RWPE1 (cell line): Measurements from ENCODE around the gene AKAP13.
"Not testable (repeated sequence)": the region's sequence is repeated elsewhere in the genome, so short reads cannot be mapped to it uniquely, and the experiment has no call there.

ENCODE experiments used
- CTCF ChIA-PET: fragments of 350-600 bp; sonication (Branson Sonifier 250); formaldehyde crosslinking; extraction: SDS; loops from one replicate; lab custom pipeline; 2021; lab: Yijun Ruan, JAX
- POLR2A ChIA-PET: fragments of 400-600 bp; formaldehyde crosslinking; extraction: SDS; loops from one replicate; lab custom pipeline; 2020; ENCODE audit warnings: antibody characterized with exemption; ENCODE audit not compliant: low non-redundant PET; lab: Yijun Ruan, JAX
- DNase-seq: peaks from one replicate; pipeline ENCODE4 v3.0.0; 2012; ENCODE audit warnings: low spot score
- H3K27ac ChIP-seq: fragments of 450-650 bp; 2 replicates; pipeline ENCODE4 v1.5.1; 2017
- TF ChIP-seq, protein P1 (sequence below): fragments of 450-650 bp; conservative IDR thresholded peaks from 2 replicates; pipeline ENCODE4 v1.5.1; 2017; ENCODE audit warnings: low read depth, mild to moderate bottlenecking

The AKAP13 gene

DNA sequence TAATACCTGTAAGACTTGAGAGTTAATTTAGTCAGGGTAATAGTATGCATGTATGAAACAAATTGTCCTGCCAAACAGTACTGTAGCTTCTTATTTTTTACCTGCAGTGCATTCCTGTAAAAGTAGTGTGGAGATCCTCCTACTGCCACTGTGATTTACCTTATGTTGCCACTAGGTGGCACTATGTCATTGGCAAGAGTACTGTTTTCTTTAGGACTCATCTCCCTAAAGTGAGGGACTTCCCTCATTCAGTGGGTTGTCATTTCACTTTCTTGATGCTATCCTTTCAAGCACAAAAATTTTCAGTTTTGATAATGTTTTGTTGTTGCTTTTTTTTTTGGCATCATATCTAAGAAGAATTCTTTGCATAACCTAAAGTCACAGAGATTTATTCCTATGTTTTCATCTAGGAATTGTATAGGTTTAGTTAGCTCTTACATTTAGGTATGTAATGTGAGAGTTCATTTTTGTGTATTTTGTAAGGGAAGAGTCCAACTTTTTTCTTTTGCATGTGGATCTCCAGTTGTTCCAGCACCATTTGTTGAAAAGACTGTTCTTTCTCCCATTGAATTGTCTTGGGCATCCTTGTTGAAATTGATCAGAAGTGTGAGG, 105.7 kb downstream of the AKAP13 start:
- CTCF ChIA-PET: interaction anchor here (0.6 to 1.5 kb wide), 4 partner anchors 15 to 410 kb away, joined by 3 to 10 read pairs (median 4); no protein-coding TSS in a partner anchor

DNA sequence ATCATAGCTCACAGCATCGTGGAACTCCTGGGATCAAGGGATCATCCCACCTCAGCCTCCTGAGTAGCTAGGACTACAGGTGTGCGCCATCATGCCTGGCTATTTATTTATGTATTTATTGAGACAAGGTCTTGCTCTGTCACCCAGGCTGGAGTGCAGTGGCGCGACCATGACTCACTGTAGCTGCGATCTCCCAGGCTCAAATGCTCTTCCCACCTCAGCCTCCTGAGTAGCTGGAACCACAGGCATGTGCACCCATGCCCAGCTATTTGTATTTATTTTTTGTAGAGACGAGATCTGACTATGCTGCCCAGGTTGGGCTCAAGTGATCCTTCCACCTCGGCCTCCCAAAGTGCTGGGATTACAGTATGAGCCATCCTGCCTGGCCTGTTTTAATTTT, 107.4 kb downstream of the AKAP13 start:
- POLR2A ChIA-PET, DNase-seq: not testable (repeated sequence)
- CTCF ChIA-PET: interaction anchor here (1.5 kb wide), 1 partner anchor 17 kb away, joined by 10 read pairs; no protein-coding TSS in a partner anchor

More for the DNA sequence above, 105.7 kb downstream of the AKAP13 start:
- TF ChIP-seq, protein P1, sequence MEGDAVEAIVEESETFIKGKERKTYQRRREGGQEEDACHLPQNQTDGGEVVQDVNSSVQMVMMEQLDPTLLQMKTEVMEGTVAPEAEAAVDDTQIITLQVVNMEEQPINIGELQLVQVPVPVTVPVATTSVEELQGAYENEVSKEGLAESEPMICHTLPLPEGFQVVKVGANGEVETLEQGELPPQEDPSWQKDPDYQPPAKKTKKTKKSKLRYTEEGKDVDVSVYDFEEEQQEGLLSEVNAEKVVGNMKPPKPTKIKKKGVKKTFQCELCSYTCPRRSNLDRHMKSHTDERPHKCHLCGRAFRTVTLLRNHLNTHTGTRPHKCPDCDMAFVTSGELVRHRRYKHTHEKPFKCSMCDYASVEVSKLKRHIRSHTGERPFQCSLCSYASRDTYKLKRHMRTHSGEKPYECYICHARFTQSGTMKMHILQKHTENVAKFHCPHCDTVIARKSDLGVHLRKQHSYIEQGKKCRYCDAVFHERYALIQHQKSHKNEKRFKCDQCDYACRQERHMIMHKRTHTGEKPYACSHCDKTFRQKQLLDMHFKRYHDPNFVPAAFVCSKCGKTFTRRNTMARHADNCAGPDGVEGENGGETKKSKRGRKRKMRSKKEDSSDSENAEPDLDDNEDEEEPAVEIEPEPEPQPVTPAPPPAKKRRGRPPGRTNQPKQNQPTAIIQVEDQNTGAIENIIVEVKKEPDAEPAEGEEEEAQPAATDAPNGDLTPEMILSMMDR: peak; percentile 95
- H3K27ac ChIP-seq: no peak overlapping the region
- DNase-seq: peak; percentile 73
- POLR2A ChIA-PET: no interaction called here

DNA sequence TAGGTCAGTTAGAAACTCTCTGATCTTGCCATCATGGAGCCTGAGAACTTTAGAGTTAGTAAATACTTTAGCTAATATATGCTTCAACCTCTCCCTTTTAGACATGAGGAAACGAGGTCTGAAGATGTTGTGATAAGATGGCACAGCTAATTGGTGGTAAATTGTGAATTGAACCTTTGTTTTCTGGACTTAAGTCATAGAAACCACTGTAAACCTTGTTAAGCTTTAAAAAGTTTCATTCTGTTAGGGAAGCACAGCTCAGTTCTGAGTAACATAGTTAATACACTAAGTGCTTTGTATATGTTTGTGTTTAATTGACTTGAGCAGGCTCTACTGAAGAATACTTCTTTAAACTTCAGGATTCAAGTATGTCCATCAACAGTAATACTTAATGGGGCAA, 108.6 kb downstream of the AKAP13 start:
- ChIA-PET CTCF (interaction anchor here (1.2 kb wide), 1 partner anchor 16 kb away, joined by 6 read pairs; no protein-coding TSS in a partner anchor), POLR2A (no interaction called here)
- H3K27ac ChIP-seq: no peak overlapping the region
- TF ChIP-seq, protein P1: no peak
- no peak for DNase-seq

More for the DNA sequence above, 107.4 kb downstream of the AKAP13 start:
- not testable (repeated sequence) for H3K27ac ChIP-seq

DNA sequence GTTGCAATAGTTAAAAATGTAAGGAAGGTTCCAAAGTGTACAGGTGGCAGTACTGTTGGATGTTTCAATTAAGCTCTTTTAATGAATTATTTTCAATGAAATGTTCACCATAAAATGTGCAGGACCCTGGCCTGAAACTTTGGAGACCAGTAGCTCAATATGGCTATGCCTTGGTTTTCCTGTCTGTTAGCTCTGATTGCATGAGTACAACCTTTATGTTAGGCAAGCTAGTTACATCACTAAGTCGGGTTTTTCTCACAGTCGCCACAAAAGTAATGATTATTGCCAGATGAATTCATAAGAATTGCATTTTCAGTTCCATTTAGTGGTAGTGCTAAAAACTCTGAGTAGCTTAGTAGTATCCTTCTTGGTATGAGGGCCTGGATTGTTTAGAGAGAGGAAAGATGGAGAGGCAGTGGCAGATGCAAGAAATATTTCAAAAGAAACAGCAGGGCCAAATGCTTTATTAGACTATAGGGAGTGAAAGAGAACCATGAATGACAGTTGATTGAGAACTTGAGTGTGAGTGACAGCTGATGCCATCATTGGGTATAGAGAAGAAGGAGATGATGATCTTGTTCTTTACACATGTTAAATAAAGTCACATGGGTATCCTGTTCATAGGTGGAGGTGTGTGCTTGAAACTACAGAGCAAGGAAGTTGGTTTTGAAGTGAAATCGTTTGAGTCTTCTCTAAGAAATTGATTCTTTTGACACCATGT, 109.5 kb downstream of the AKAP13 start:
- ChIA-PET CTCF (interaction anchor here (0.5 to 1.2 kb wide), 2 partner anchors 15 to 18 kb away, joined by 4 to 6 read pairs; no protein-coding TSS in a partner anchor), POLR2A (no interaction called here)
- TF ChIP-seq, protein P1: no peak
- no peak overlapping the region for H3K27ac ChIP-seq
- DNase-seq: no peak

DNA sequence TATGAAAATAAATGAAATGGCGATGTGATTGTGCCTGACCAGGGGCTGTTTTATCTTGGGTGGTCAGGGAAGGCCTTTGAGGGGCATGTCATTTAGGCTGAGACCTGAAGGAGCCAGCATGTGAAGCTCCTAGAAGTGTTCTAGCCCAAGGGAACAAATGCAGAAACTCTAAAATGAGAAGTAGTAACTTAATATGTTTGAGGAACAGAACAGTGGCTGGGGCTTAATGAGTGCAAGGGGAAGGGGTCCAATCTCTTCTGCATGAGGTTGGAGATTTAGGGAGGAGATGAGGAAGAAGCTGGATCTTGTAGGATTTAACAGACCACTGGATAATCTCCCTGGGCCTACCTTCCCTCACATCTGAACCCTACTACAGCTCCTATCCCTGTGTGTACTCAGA, 110.5 kb downstream of the AKAP13 start:
- CTCF ChIA-PET: interaction anchor here (0.5 kb wide), 1 partner anchor 18 kb away, joined by 4 read pairs; no protein-coding TSS in a partner anchor
- TF ChIP-seq, protein P1: no peak
- no peak overlapping the region for H3K27ac ChIP-seq
- DNase-seq: no peak
- POLR2A ChIA-PET: no interaction called here

DNA sequence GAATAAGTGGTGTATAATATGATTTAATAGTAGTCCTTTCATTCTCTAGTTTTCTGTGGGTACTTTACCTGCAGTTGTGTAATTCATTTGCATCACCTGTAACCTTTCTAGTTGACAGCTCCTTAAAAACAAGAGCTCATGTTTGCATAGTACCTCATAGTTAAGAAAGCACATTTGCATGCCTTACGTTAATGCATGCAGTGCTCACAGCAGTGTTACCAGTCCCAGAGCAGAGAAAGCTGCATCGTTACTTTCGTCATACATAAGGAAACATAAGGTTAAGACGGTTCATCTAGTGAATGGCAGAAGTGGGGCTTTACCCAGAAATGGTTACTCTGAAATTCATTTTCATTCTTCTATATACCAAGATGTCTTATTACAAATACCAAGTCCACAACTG, 111.3 kb downstream of the AKAP13 start:
- ChIA-PET POLR2A (no interaction called here), CTCF (interaction anchor here (1.0 kb wide), 1 partner anchor 14 kb away, joined by 3 read pairs; no protein-coding TSS in a partner anchor)
- TF ChIP-seq, protein P1: no peak
- H3K27ac ChIP-seq: no peak overlapping the region
- no peak for DNase-seq
